GM10248 (cell line): ENCODE results near the gene RFX4.

Experiments
- CTCF ChIA-PET: fragments of 300-600 bp; sonication (Branson Sonifier 250); formaldehyde crosslinking; extraction: SDS; loops from one replicate; lab custom pipeline; 2021; ENCODE audit warnings: antibody characterized with exemption; lab: Yijun Ruan, JAX
- POLR2A ChIA-PET: fragments of 350-650 bp; sonication (Branson Sonifier 250); formaldehyde crosslinking; extraction: SDS; loops from one replicate; lab custom pipeline; 2020; ENCODE audit warnings: antibody characterized with exemption; lab: Yijun Ruan, JAX
- DNase-seq: peaks from one replicate; pipeline ENCODE4 v3.0.0; 2012; ENCODE audit errors: extremely low spot score
- TF ChIP-seq, protein P1 (sequence below): IDR thresholded peaks from 2 replicates; pipeline ENCODE4 v1.5.1; 2012; ENCODE audit warnings: mild to moderate bottlenecking, low read depth; ENCODE audit errors: extremely low read depth, missing control alignments, control extremely low read depth

RFX4 gene

DNA sequence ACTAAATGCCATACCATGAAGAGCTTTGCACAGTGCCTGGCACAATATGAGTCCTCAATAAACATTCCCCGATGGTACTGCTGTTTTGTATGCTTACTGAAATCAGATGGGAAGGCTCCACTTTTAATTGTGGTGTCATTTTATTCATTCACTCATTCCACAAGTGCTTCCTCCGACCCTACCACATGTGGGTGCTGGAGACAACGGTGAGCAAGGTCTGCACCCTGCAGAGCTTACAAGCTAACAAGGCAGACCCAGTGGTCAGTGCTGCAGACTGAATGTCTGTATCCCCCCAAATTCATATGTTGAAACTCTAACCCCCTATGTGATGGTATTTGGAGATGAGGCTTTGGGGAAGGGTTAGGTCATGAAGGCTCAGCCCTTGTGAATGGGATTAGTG, 48.3 kb downstream of the RFX4 start:
- TF ChIP-seq, protein P1, sequence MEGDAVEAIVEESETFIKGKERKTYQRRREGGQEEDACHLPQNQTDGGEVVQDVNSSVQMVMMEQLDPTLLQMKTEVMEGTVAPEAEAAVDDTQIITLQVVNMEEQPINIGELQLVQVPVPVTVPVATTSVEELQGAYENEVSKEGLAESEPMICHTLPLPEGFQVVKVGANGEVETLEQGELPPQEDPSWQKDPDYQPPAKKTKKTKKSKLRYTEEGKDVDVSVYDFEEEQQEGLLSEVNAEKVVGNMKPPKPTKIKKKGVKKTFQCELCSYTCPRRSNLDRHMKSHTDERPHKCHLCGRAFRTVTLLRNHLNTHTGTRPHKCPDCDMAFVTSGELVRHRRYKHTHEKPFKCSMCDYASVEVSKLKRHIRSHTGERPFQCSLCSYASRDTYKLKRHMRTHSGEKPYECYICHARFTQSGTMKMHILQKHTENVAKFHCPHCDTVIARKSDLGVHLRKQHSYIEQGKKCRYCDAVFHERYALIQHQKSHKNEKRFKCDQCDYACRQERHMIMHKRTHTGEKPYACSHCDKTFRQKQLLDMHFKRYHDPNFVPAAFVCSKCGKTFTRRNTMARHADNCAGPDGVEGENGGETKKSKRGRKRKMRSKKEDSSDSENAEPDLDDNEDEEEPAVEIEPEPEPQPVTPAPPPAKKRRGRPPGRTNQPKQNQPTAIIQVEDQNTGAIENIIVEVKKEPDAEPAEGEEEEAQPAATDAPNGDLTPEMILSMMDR = no peak
- ChIA-PET CTCF (no interaction called here), POLR2A (no interaction called here)
- no peak for DNase-seq

DNA sequence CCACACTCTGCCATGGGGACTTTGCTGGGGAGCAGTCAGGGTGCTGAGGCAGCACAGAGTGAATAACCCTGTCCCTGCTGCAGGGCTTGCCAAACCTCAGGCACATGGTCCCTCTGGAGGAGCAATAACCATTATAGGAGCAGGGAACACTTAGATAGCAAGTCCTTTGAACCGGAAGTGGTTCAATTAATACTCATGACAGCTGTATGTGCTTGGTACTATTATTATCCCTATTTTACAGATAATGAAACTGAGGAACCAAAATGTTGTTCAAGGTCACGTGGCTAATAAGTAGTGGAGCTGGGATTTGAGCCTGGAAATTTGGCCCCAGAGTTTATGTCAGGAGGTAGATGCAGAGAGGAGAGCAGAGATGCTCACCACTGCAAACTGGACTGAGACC, 49.0 kb downstream of the RFX4 start:
- POLR2A ChIA-PET = no interaction called here
- CTCF ChIA-PET = no interaction called here
- TF ChIP-seq, protein P1 = no peak
- no peak for DNase-seq

DNA sequence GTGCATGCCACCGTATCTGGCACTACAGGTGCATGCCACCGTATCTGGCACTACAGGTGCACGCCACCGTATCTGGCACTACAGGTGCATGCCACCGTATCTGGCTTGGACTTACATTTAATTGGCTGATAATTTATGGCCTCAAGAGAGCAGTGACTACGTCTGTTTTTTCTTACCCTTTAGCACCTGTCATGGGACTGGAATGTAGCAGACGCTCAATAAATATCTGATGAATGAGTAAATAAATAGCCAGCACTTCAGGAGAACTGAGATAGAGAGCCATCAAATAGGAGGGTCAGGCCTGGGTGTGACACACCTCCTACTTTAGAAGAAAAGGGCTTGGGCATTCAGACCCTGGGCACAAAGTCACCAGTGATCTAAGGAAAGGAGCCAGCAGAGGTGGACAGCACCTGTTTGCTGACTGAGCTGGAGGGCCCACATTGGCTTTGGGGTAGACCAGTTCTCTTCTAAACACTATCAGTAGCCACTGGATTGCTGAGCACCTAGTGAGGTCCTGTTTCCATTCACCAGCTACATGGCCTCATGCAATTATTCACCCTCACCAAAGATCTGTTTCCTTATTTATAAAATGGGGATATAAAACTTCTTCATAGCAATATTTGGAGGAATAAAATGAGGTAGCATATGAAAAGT, 50.1 kb downstream of the RFX4 start:
- no peak for DNase-seq
- ChIA-PET CTCF (no interaction called here), POLR2A (no interaction called here)
- TF ChIP-seq, protein P1 = no peak

DNA sequence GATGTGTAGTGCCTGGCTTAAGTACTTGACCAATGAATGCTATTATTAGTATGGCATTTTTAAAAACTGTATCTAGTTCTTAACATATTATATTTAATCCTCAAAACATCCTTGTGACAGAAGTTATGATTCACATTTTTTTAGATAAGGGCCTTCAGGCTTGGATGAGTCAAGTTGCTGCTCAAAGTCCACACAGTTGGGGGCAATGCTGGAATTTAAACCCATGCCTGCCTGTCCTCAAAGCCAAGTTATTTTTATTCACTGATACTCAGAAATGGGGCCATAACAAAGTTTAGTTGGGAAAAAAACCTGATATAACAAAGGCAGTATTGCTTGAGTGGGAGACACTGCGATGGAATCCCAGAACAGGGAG, 50.6 kb downstream of the RFX4 start:
- POLR2A ChIA-PET = no interaction called here

DNA sequence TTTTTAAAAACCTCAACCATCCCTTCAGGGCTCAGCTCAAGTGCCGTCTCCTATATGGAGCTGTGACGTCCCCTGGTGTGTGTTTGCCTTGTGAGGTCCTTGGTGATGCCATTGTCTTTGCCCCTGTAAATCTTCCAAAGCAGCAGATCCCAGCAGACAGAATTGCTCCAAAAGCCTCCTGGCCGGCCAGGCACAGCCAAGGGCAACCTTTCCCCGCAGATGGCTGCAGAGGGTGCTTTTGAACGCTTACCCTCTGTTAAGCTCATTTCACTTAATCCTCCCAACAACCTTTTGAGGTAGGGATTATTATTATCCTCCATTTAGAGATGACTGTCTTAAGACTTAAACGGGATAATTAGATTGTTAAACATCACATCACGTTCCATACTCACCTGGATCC, 51.4 kb downstream of the RFX4 start:
- DNase-seq = no peak
- ChIA-PET POLR2A (no interaction called here), CTCF (interaction anchor here (1.2 kb wide), 1 partner anchor 13 kb away, joined by 3 read pairs; no protein-coding TSS in a partner anchor)
- TF ChIP-seq, protein P1 = no peak

More for the DNA sequence above, 50.6 kb downstream of the RFX4 start:
- CTCF ChIA-PET = no interaction called here
- DNase-seq = no peak
- TF ChIP-seq, protein P1 = no peak

DNA sequence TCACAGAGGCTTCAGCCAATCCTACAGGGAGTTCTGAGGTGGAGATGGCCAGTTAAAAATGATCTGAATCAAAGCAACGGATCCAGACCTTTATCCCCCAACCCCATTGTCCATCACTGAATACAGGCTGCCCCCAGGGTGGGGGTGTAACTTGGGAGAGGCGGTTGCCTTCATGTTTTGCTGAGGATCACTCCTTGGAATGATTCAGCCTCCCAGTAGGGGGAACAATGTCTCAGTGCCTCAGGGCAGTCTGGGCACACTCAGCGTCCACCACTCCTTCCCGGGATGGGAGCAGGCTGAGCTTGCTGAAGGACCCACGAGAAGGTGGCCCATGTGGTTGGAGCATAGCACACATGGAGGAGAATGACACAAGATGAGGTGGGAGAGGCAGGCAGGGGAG, 60.2 kb downstream of the RFX4 start:
- POLR2A ChIA-PET = no interaction called here
- CTCF ChIA-PET = interaction anchor here (1.0 kb wide), 1 partner anchor 22 kb away, joined by 3 read pairs; no protein-coding TSS in a partner anchor
- DNase-seq = no peak
- TF ChIP-seq, protein P1 = no peak
